Measurements from ENCODE around the gene EIF2S3. TPM values are rescaled to one million over a fixed set of nuclear protein-coding genes. Genes with fewer than 3 reads are reported as not detected.
A peak's percentile ranks its signal among the peaks of the same experiment; 100 is the strongest.

EIF2S3 gene
- total and polyA plus RNA-seq, 2 donors (not counting 1 experiment from before 2014, with no cell fraction given), result 125 to 272 TPM

DNA sequence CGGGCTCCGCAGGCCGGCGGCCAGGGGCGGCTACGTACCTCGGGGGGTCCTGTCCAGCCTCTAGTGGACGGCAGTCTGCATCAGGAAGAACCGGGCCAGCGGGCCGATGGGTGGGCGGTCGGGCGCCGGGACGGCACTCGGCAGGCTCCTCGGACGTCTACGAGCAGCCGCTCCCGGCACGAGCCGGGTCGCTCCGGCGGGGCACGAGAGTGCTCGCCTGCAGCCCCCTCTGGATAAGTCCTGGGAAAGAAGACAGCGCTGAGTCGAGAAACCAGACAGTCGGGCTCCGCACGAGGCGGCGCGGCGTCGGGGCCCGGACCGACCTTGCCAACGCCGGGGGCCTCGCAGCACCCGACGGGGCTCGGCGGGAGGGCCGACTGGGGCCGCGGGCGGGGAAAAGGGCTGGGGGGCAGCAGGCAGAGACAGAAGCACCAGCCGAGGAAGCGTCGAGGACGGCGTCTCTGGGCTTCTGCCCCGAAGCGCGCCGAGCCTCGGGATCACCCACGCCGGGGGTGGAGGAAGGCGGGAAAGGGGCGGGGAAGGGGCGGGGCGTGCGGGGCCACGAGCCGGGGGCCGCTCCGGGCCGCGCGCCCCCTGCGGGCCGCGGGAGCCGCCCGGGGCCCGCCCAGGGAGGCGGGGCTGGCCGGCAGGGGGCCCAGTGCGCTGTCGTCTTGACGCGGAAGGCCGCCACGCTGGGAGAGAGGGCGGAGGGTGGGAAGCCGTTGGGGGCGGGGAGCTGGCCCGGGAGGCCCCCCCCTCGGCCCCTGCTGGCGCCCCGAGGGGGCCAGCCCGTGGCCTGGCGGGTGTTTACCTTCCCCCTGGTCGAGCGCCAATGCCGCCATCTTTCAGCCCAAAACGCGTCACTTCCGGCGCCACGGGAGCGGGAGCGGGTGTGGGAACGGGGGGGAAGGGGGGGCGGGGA lies 29.7 kb upstream of the EIF2S3 start:
- no peak for TF ChIP-seq EZH2 (IDR thresholded peaks at IDR 0.05; ENCODE audit: borderline replicate concordance, insufficient read depth, low read depth, low read length, poor library complexity, severe bottlenecking)
- TF ChIP-seq, protein P1, sequence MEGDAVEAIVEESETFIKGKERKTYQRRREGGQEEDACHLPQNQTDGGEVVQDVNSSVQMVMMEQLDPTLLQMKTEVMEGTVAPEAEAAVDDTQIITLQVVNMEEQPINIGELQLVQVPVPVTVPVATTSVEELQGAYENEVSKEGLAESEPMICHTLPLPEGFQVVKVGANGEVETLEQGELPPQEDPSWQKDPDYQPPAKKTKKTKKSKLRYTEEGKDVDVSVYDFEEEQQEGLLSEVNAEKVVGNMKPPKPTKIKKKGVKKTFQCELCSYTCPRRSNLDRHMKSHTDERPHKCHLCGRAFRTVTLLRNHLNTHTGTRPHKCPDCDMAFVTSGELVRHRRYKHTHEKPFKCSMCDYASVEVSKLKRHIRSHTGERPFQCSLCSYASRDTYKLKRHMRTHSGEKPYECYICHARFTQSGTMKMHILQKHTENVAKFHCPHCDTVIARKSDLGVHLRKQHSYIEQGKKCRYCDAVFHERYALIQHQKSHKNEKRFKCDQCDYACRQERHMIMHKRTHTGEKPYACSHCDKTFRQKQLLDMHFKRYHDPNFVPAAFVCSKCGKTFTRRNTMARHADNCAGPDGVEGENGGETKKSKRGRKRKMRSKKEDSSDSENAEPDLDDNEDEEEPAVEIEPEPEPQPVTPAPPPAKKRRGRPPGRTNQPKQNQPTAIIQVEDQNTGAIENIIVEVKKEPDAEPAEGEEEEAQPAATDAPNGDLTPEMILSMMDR (IDR thresholded peaks at IDR 0.05), result no peak
- ATAC-seq (ENCODE audit: low read depth), result peak; percentile 89
- Mint-ChIP-seq H3K27me3 (no peaks in the 10 kb centered on the region), H3K9me3 (ENCODE audit: insufficient read depth) (no peaks in the 10 kb centered on the region), H3K4me3 (peak overlapping the region; percentile 85), H3K27ac (peak overlapping the region; percentile 82), H3K4me1 (peaks cover 36% of the 10 kb centered on the region)
- peaks cover 4 to 10% of the 10 kb centered on the region in 2 donors for H3K4me1 ChIP-seq (ENCODE audit: control insufficient read depth in 2 of 2, insufficient read depth in 2 of 2, low read length in 2 of 2)
- no peaks in the 10 kb centered on the region for H3K36me3 ChIP-seq (replicated peaks in 1 of 2; ENCODE audit: control extremely low read depth in 1 of 2, control insufficient read depth in 1 of 2, extremely low read depth in 1 of 2, insufficient read depth in 2 of 2, low read length in 1 of 2)
- H3K9ac ChIP-seq (ENCODE audit: low read length), result peak overlapping the region; percentile 87
- WGBS (ENCODE audit: insufficient coverage), result under 1% methylated on average over 71 of the region's 111 CpGs
- H3K27me3 ChIP-seq (replicated peaks in 1 of 4; ENCODE audit: control extremely low read depth in 1 of 4, control insufficient read depth in 3 of 4, insufficient read depth in 4 of 4, low read length in 3 of 4), result no peaks in the 10 kb centered on the region
- peak overlapping the region; percentile 77 to 93 for H3K27ac ChIP-seq (ENCODE audit: low read length in 2 of 2)
- H2AFZ ChIP-seq (ENCODE audit: insufficient read depth, low read depth, low read length, poor library complexity, severe bottlenecking), result peak overlapping the region; percentile 74
- peak overlapping the region; percentile 78 for H3K4me2 ChIP-seq (replicated peaks; ENCODE audit: low read depth, low read length, poor library complexity, severe bottlenecking)
- intact Hi-C loops (cut with micrococcal nuclease), result loop anchor here (1.0 to 10.0 kb wide), 6 partner anchors 29 to 442 kb away; partner anchors contain the start of genes ACOT9, CXorf58, EIF2S3 and PDK3
- H3K9me3 ChIP-seq (ENCODE audit: control extremely low read depth in 1 of 3, control insufficient read depth in 2 of 3, insufficient read depth in 1 of 3, low read length in 2 of 3), result peaks cover 0 to 3% (median 0%) of the 10 kb centered on the region in 3 donors
- CTCF ChIA-PET, result interaction anchor here (1.1 to 2.3 kb wide), 6 partner anchors 29 to 358 kb away, joined by 3 to 41 read pairs (median 5); partner anchors contain the start of genes APOO, CXorf58, EIF2S3 and PRDX4
- H3K79me2 ChIP-seq (ENCODE audit: control insufficient read depth, insufficient read depth, low read length), result peaks cover 36% of the 10 kb centered on the region
- peak overlapping the region; percentile 54 to 81 (median 79) for H3K4me3 ChIP-seq (ENCODE audit: control extremely low read depth in 1 of 5, extremely low read depth in 1 of 5, insufficient read depth in 1 of 5, low read depth in 2 of 5, low read length in 4 of 5)
- POLR2A ChIA-PET, result interaction anchor here (0.5 to 1.8 kb wide), 5 partner anchors 8 to 242 kb away, joined by 3 to 40 read pairs (median 8); partner anchors contain the start of genes APOO, CXorf58, EIF2S3 and SAT1
- peak; percentile 88 for DNase-seq
- peaks cover 5% of the 10 kb centered on the region for H4K20me1 ChIP-seq (ENCODE audit: control insufficient read depth, insufficient read depth, low read length, poor library complexity, severe bottlenecking)

All from B cell (primary cell).